Measurements from ENCODE around the gene VWF.

- TF ChIP-seq CTCF (IDR thresholded peaks at IDR 0.05) (no peak), EZH2 (IDR thresholded peaks at IDR 0.05; ENCODE audit: borderline replicate concordance, insufficient read depth, low read depth, low read length, poor library complexity, severe bottlenecking) (no peak)
Observed at GRCh38 chr12:6084261-6084968, 40.1 kb downstream of the VWF start.
